ENCODE data around the gene GNA14. TPM values are rescaled to one million over a fixed set of nuclear protein-coding genes. Genes with fewer than 3 reads are reported as not detected.

GNA14 gene
- polyA plus RNA-seq, 3 donors: 0.04 TPM; not detected in 2

DNA sequence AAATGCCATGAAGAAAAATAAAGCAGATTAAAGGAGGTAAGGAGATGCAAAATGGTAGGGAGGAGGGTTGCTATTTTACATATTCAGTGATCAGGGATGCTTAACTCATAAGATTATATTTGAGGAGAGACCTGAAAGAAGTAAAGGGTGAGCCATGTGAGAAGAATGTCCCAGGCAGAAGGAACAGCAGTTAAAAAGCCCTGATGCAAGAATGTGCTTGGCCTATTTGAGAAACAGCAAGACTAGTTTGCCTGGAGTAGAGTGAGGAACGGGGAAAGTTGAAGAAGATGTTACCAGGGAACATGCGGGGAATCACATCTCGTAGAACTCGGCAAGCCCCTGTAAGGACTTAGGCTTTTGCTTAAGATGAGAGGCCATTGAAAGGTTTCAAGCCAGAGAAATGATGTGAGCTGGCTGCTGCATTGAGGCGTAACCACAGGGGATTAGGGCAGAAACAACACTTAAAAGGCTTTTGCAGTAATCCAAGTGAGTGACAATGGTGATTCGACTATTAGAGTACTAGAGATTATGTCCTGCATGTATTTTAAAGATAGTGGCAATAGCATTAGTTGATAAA, 272.1 kb downstream of the GNA14 start:
- 96% methylated on average over 6 of the region's 6 CpGs for WGBS (ENCODE audit: insufficient coverage)
- Mint-ChIP-seq H3K27me3 (ENCODE audit: low read depth in 3 of 3) (no peaks in the 10 kb centered on the region), H3K9me3 (peaks cover 0 to 16% (median 5%) of the 10 kb centered on the region in 7 donors), H3K36me3 (peaks cover 4 to 6% of the 10 kb centered on the region in 2 donors), H3K4me1 (no peaks in the 10 kb centered on the region), H3K4me3 (no peak overlapping the region), H3K27ac (no peak overlapping the region)
- H3K36me3 ChIP-seq (replicated peaks in 1 of 2; ENCODE audit: control insufficient read depth in 1 of 2, insufficient read depth in 2 of 2, low read length in 2 of 2): no peaks in the 10 kb centered on the region
- peaks cover 0 to 4% of the 10 kb centered on the region in 2 donors for H3K9me3 ChIP-seq (replicated peaks in 1 of 2; ENCODE audit: control insufficient read depth in 1 of 2, insufficient read depth in 1 of 2, low read length in 2 of 2)
- no peaks in the 10 kb centered on the region for H3K79me2 ChIP-seq (ENCODE audit: insufficient read depth, low read length)
- no peaks in the 10 kb centered on the region for H3K4me1 ChIP-seq (ENCODE audit: control insufficient read depth in 1 of 2, insufficient read depth in 2 of 2, low read length in 2 of 2)
- H3K4me2 ChIP-seq (replicated peaks; ENCODE audit: extremely low read depth, low read length, poor library complexity, severe bottlenecking): no peak overlapping the region
- H3K4me3 ChIP-seq (replicated peaks in 1 of 3; ENCODE audit: low read depth in 2 of 3, low read length in 3 of 3): no peak overlapping the region
- intact Hi-C loops (cut with micrococcal nuclease): no loop called here
- no peaks in the 10 kb centered on the region for H4K20me1 ChIP-seq (ENCODE audit: insufficient read depth, low read length)
- H3K27me3 ChIP-seq (ENCODE audit: control insufficient read depth in 2 of 2, insufficient read depth in 2 of 2, low read length in 2 of 2): no peaks in the 10 kb centered on the region
- TF ChIP-seq, protein P1, sequence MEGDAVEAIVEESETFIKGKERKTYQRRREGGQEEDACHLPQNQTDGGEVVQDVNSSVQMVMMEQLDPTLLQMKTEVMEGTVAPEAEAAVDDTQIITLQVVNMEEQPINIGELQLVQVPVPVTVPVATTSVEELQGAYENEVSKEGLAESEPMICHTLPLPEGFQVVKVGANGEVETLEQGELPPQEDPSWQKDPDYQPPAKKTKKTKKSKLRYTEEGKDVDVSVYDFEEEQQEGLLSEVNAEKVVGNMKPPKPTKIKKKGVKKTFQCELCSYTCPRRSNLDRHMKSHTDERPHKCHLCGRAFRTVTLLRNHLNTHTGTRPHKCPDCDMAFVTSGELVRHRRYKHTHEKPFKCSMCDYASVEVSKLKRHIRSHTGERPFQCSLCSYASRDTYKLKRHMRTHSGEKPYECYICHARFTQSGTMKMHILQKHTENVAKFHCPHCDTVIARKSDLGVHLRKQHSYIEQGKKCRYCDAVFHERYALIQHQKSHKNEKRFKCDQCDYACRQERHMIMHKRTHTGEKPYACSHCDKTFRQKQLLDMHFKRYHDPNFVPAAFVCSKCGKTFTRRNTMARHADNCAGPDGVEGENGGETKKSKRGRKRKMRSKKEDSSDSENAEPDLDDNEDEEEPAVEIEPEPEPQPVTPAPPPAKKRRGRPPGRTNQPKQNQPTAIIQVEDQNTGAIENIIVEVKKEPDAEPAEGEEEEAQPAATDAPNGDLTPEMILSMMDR (IDR thresholded peaks at IDR 0.05): no peak
- no peak overlapping the region for H2AFZ ChIP-seq (ENCODE audit: insufficient read depth, low read depth, low read length, poor library complexity, severe bottlenecking)
- H3K27ac ChIP-seq (ENCODE audit: low read depth in 1 of 2, low read length in 2 of 2): no peak overlapping the region
- H3K9ac ChIP-seq (ENCODE audit: insufficient read depth, low read length, poor library complexity, severe bottlenecking): no peak overlapping the region
- DNase-seq: no peak

DNA sequence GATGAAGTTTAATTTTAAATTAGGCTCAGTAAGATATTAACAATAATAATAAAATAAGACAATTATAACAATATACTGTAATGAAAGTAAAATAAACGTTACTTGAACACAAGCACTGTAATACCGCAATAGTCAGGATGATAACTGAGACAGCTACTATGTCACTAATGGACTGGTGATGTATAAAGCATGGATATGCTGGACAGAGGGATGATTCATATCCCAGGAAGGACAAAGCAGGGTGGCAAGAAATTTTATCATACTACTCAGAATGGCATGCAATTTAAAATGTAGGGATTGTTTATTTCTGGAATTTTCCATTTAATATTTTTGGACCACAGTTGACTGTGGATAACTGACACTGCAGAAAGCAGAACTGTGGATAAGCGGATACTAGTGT, 273.9 kb downstream of the GNA14 start:
- no peaks in the 10 kb centered on the region for H3K4me1 Mint-ChIP-seq
- no peak overlapping the region for H3K4me3 Mint-ChIP-seq
- H3K36me3 ChIP-seq (replicated peaks in 1 of 2; ENCODE audit: control insufficient read depth in 1 of 2, insufficient read depth in 2 of 2, low read length in 2 of 2): peaks cover 0 to 5% of the 10 kb centered on the region in 2 donors
- no peaks in the 10 kb centered on the region for H3K4me1 ChIP-seq (ENCODE audit: control insufficient read depth in 1 of 2, insufficient read depth in 2 of 2, low read length in 2 of 2)
- H3K36me3 Mint-ChIP-seq: peaks cover 12 to 17% of the 10 kb centered on the region in 2 donors
- H3K27ac ChIP-seq (ENCODE audit: low read depth in 1 of 2, low read length in 2 of 2): no peak overlapping the region
- no peaks in the 10 kb centered on the region for H3K27me3 ChIP-seq (ENCODE audit: control insufficient read depth in 2 of 2, insufficient read depth in 2 of 2, low read length in 2 of 2)
- DNase-seq: no peak
- no peak overlapping the region for H3K27ac Mint-ChIP-seq
- H3K9ac ChIP-seq (ENCODE audit: insufficient read depth, low read length, poor library complexity, severe bottlenecking): no peak overlapping the region
- WGBS (ENCODE audit: insufficient coverage): no CpG with 5 or more reads among the region's 3 CpGs
- H3K9me3 ChIP-seq (replicated peaks in 1 of 2; ENCODE audit: control insufficient read depth in 1 of 2, insufficient read depth in 1 of 2, low read length in 2 of 2): no peaks in the 10 kb centered on the region
- H4K20me1 ChIP-seq (ENCODE audit: insufficient read depth, low read length): no peaks in the 10 kb centered on the region
- no peaks in the 10 kb centered on the region for H3K27me3 Mint-ChIP-seq (ENCODE audit: low read depth in 3 of 3)
- no peak overlapping the region for H3K4me2 ChIP-seq (replicated peaks; ENCODE audit: extremely low read depth, low read length, poor library complexity, severe bottlenecking)
- TF ChIP-seq, protein P1 (IDR thresholded peaks at IDR 0.05): no peak
- intact Hi-C loops (cut with micrococcal nuclease): no loop called here
- no peak overlapping the region for H2AFZ ChIP-seq (ENCODE audit: insufficient read depth, low read depth, low read length, poor library complexity, severe bottlenecking)
- H3K4me3 ChIP-seq (replicated peaks in 1 of 3; ENCODE audit: low read depth in 2 of 3, low read length in 3 of 3): no peak overlapping the region
- no peaks in the 10 kb centered on the region for H3K79me2 ChIP-seq (ENCODE audit: insufficient read depth, low read length)
- peaks cover 0 to 9% (median 0%) of the 10 kb centered on the region in 7 donors for H3K9me3 Mint-ChIP-seq

Small RNA genes within 50 kb of the gene (small RNA-seq; reads per million reads assigned to genes)
- not detected for gene RNU6-1303P (ENCODE audit: insufficient read length, low read depth)
